Coronary artery (tissue), 2 donors: ENCODE results near the gene GRIP2.
A peak's percentile ranks its signal among the peaks of the same experiment; 100 is the strongest.

Experiments
- DNase-seq: peaks from one replicate; pipeline ENCODE4 v3.0.0-alpha.2; 2017; ENCODE audit warnings: low spot score
- H3K27ac ChIP-seq, 2 donors: fragments of 200-600 bp; sonication (generic); one replicate each; pipeline ENCODE4 v1.5.1; 2016 to 2019
- H3K4me3 ChIP-seq: fragments of 200-600 bp; sonication (generic); 2 replicates; pipeline ENCODE4 v1.5.1; 2016; ENCODE audit warnings: mild to moderate bottlenecking, moderate library complexity
- CTCF ChIP-seq: fragments of 200-600 bp; sonication (generic); IDR thresholded peaks from one replicate; pipeline ENCODE4 v1.5.1; 2019; ENCODE audit warnings: antibody characterized with exemption

GRIP2 gene

DNA sequence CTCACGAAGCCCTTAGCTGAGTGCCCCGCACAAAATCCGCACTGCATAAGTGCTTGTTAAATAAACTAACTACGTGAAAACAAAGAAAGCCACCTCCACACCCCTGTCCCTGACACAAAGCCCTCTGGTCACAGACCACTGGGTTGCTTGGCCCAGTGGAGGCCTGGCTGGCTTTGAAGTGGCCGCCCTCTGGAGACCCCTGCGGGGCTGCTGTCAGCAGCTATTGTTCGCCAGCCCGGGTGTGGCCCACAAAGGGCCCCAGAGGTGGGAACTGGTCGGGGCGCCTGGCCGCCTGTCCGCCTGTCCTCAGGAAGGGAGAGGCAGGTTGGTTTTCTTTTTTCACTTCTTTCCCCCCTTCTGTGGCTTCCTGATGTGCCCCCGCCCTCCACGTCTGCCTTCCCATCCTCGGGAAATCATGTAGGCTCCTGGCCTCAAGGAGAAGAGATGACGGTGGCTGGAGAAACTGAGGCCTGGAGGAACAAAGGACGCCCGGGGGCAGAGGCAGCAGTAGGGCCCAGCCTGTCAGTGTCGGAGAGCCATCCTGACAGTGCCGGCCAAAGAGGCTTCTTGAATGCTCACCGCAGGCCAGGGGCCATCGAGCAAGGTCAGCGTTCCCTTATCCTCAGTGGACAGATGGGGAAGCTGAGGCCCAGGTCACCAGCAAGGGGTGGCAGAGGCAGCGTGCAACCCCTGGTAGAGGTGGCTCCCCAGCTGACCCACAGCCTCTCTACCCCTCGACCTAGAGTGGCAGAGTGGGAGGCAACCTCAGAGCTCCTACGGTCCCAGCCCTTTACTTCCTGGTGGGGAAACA is 76.6 kb downstream of the GRIP2 start:
- no peak for TF ChIP-seq CTCF
- Histone ChIP-seq H3K27ac (no peak overlapping the region), H3K4me3 (no peak overlapping the region)
- DNase-seq = no peak

DNA sequence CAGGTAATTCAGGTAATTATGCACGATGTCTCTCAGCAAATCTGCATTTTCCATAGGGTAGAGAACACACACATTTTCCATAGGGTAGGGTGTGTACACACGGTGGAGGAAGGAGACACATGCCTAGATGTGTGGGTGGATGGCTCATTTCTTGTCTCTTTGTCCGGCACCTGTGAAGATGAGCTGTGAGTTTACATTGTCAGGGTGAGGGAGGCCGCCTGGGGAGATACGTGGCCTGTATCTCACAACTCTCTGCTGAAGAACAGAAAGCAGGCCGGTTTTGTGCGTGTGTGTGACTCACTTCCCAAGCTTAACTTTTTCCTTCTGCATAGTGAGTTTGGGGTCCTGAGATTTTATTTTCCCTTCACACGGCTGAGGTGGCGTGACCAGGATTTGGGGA is 77.4 kb downstream of the GRIP2 start:
- H3K4me3 ChIP-seq = no peak overlapping the region
- DNase-seq = no peak
- TF ChIP-seq CTCF = no peak
- H3K27ac ChIP-seq = no peak overlapping the region

DNA sequence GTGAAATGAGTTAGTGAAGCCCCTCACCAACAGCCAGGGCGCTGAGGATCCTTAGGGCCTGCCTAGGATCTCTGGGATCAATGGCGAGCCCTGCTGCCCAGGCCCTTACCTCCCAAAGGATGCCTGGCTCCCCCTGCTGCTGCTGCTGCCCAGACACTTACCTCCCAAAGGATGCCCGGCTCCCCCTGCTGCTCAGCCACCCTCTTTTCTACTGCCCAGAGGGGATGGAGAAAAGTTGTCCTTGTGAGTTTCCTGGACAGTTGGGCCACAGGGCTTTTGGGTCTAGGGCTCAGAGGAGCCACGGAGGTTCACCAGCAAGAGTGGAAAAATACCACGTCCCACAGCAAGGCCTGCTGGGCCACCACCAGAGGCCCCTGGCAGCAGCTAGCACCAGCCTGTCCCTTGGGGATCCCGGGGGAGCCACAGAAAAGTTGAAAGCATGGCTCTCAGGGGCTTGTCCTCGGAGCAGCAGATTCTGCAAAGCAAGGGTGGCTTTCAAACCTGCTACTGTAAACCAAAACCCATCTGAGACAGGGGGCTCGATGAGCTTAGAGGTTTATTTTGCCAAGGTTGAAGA is 78.3 kb downstream of the GRIP2 start:
- no peak overlapping the region for H3K27ac ChIP-seq
- no peak for TF ChIP-seq CTCF
- DNase-seq = no peak
- H3K4me3 ChIP-seq = no peak overlapping the region

DNA sequence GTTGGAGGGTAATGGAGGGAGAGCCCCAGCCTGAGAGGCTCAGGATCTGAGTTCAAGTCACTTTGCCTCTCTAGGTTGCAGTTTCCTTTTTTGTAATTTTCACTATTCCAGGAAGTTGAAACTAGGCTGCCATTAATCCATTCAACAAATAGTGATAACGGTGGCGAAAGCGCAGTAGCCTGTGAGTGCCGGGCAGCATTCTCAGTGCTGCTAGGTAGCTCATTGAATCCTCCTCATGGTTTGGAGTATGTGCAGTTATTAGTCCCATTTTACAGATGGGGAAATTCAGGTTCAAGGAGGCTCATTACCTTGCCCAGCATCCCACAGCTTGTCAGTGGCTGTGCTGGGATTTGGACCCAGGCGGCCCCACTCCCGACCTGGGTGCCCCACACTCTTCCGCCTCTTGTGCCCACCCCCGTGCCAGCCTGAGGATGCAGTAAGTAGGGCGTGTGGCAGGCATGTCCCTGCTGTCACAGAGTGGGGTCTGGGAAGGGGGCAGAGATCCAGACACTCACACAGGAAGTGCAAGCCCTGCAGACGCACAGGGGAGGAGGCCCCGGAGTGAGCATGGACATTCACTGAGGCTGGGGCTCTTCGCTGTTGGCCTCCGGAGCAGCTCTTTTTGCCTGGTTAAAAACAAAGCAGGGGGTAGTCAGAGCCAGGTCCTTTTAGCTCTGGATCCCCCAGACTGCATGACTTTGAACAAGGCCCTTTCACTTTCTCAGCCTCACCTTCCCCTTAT is 79.0 kb downstream of the GRIP2 start:
- no peak for DNase-seq
- Histone ChIP-seq H3K27ac (peak overlapping the region in 1 of 2 donors; percentile 52), H3K4me3 (no peak overlapping the region)
- TF ChIP-seq CTCF = no peak

GRCh38 chr3:14460342-14461005 is 79.7 kb downstream of the GRIP2 start:
- no peak overlapping the region for H3K4me3 ChIP-seq
- DNase-seq = no peak
- peak overlapping the region; percentile 26 to 52 for H3K27ac ChIP-seq
- no peak for TF ChIP-seq CTCF

GRCh38 chr3:14459787-14460186 is 80.4 kb downstream of the GRIP2 start:
- Histone ChIP-seq H3K4me3 (no peak overlapping the region), H3K27ac (no peak overlapping the region)
- no peak for TF ChIP-seq CTCF
- DNase-seq = no peak
